Prostate gland (tissue), 2 donors: ENCODE results near the gene NAALADL1.

ENCODE experiments used
- POLR2AphosphoS5 ChIP-seq: sonication (generic); formaldehyde crosslinking; IDR thresholded peaks from one replicate; pipeline ENCODE4 v1.6.1; 2017; ENCODE audit warnings: antibody characterized with exemption
- TF ChIP-seq, protein P1 (sequence below), 4 experiments: fragments of 200-600 bp in 2 of 4; fragments of 450-650 bp in 2 of 4; sonication (generic) in 2 of 4; IDR thresholded peaks; 1 replicate in 3 of 4; 2 replicates in 1 of 4; pipeline ENCODE4 v1.5.1; 2016 to 2019; ENCODE audit warnings: antibody characterized with exemption in 4 of 4, mild to moderate bottlenecking in 2 of 4, moderate library complexity in 2 of 4

DNA sequence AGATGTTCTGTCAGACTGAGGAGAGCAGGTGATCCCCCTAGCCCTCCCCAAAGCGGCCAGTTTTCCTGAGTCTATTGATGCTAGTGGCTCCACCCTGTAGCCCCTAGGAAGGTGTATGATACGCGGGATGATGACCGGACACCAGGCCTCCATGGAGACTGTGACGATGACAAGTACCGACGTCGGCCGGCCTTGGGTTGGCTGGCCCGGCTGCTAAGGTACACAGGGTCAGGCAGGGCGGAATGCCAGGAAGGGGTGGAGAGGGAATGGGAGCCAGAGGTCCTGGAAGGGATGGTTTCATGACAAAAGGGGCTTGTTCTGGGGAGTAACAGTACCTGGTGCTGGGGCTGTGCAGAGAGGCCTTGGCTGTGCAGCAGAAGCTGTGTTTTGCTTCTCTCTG is 28.9 kb upstream of the NAALADL1 start:
- TF ChIP-seq, protein P1, sequence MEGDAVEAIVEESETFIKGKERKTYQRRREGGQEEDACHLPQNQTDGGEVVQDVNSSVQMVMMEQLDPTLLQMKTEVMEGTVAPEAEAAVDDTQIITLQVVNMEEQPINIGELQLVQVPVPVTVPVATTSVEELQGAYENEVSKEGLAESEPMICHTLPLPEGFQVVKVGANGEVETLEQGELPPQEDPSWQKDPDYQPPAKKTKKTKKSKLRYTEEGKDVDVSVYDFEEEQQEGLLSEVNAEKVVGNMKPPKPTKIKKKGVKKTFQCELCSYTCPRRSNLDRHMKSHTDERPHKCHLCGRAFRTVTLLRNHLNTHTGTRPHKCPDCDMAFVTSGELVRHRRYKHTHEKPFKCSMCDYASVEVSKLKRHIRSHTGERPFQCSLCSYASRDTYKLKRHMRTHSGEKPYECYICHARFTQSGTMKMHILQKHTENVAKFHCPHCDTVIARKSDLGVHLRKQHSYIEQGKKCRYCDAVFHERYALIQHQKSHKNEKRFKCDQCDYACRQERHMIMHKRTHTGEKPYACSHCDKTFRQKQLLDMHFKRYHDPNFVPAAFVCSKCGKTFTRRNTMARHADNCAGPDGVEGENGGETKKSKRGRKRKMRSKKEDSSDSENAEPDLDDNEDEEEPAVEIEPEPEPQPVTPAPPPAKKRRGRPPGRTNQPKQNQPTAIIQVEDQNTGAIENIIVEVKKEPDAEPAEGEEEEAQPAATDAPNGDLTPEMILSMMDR (IDR thresholded peaks at IDR 0.05), result no peak
- TF ChIP-seq POLR2AphosphoS5, result no peak
